Neural progenitor cell (in vitro differentiated cells): ENCODE data around the gene SV2B.

ENCODE experiments used
- EZH2 ChIP-seq: fragments of 200-600 bp; sonication (generic); IDR thresholded peaks from 2 replicates; pipeline ENCODE4 v1.6.1; 2017; ENCODE audit warnings: antibody characterized with exemption, mild to moderate bottlenecking, moderate library complexity
- EZH2phosphoT487 ChIP-seq: fragments of 200-600 bp; sonication (generic); IDR thresholded peaks from 2 replicates; pipeline ENCODE4 v1.6.1; 2017; ENCODE audit warnings: antibody characterized with exemption
- TF ChIP-seq, protein P1 (sequence below): fragments of 200-600 bp; sonication (generic); IDR thresholded peaks from 2 replicates; pipeline ENCODE4 v1.5.1; 2017; ENCODE audit warnings: antibody characterized with exemption, mild to moderate bottlenecking

- no peak for TF ChIP-seq EZH2
- TF ChIP-seq, protein P1, sequence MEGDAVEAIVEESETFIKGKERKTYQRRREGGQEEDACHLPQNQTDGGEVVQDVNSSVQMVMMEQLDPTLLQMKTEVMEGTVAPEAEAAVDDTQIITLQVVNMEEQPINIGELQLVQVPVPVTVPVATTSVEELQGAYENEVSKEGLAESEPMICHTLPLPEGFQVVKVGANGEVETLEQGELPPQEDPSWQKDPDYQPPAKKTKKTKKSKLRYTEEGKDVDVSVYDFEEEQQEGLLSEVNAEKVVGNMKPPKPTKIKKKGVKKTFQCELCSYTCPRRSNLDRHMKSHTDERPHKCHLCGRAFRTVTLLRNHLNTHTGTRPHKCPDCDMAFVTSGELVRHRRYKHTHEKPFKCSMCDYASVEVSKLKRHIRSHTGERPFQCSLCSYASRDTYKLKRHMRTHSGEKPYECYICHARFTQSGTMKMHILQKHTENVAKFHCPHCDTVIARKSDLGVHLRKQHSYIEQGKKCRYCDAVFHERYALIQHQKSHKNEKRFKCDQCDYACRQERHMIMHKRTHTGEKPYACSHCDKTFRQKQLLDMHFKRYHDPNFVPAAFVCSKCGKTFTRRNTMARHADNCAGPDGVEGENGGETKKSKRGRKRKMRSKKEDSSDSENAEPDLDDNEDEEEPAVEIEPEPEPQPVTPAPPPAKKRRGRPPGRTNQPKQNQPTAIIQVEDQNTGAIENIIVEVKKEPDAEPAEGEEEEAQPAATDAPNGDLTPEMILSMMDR: no peak
- no peak for TF ChIP-seq EZH2phosphoT487
Observed at GRCh38 chr15:91243826-91244225, 143.8 kb downstream of the SV2B start.
